HG02798 (cell line): ENCODE data around the gene CSNK2A3.

Source experiments
- ATAC-seq: cut with Tn5 transposase; IDR thresholded peaks from one replicate; pipeline ENCODE4 v1.9.1; 2021; ENCODE audit warnings: mild to moderate bottlenecking; ENCODE audit not compliant: unreplicated experiment, poor library complexity

CSNK2A3 gene

GRCh38 chr11:11304550-11304949, 48.5 kb downstream of the CSNK2A3 start:
- ATAC-seq, result no peak

GRCh38 chr11:11302565-11302964, 50.5 kb downstream of the CSNK2A3 start:
- no peak for ATAC-seq
